Thyroid gland (tissue), 4 donors: ENCODE data around the gene LHPP. TPM values are rescaled to one million over a fixed set of nuclear protein-coding genes. Genes with fewer than 3 reads are reported as not detected.
A peak's percentile ranks its signal among the peaks of the same experiment; 100 is the strongest.

ENCODE experiments used
- DNase-seq, 2 donors: peaks; one replicate each; pipeline ENCODE4 v3.0.0-alpha.2; 2019
- H3K27ac ChIP-seq, 3 donors: fragments of 200-600 bp; sonication (generic); 1 replicate in 2 of 3; 2 replicates in 1 of 3; pipeline ENCODE4 v1.5.1; 2016 to 2019; ENCODE audit warnings: mild to moderate bottlenecking in 1 of 3, moderate library complexity in 1 of 3
- H3K27me3 ChIP-seq: fragments of 200-600 bp; sonication (generic); one replicate; pipeline ENCODE4 v1.5.1; 2019
- H3K36me3 ChIP-seq, 2 donors: fragments of 200-600 bp; sonication (generic); one replicate each; pipeline ENCODE4 v1.5.1; 2016 to 2019
- H3K4me1 ChIP-seq, 2 donors: fragments of 200-600 bp; sonication (generic); one replicate each; pipeline ENCODE4 v1.5.1; 2017 to 2019
- H3K4me3 ChIP-seq, 3 donors: fragments of 200-600 bp; sonication (generic); replicated peaks in 1 of 3; 1 replicate in 2 of 3; 2 replicates in 1 of 3; pipeline ENCODE4 v1.5.1; 2016; ENCODE audit warnings: mild to moderate bottlenecking in 1 of 3
- H3K9me3 ChIP-seq: fragments of 200-600 bp; sonication (generic); one replicate; pipeline ENCODE4 v1.5.1; 2017
- CTCF ChIP-seq, 6 experiments: fragments of 200-600 bp in 3 of 6; fragments of 450-650 bp in 3 of 6; sonication (generic) in 3 of 6; IDR thresholded peaks; one replicate each; pipeline ENCODE4 v1.5.1; 2016 to 2019; ENCODE audit warnings: antibody characterized with exemption in 6 of 6, mild to moderate bottlenecking in 2 of 6, inconsistent platforms in 1 of 6, moderate library complexity in 1 of 6
- POLR2A ChIP-seq, 2 donors: fragments of 450-650 bp; IDR thresholded peaks; one replicate each; pipeline ENCODE4 v1.6.1; 2017; ENCODE audit warnings: antibody characterized with exemption in 2 of 2, mild to moderate bottlenecking in 2 of 2, moderate library complexity in 1 of 2
- WGBS, 2 donors: methylation state at CpG; one replicate each; pipeline ENCODE4 v1.1.5; 2017; 5-methylcytosine and 5-hydroxymethylcytosine counted together
- intact Hi-C: fragments of 100-400 bp; cut with DNase I; formaldehyde crosslinking; loops from one replicate; pipeline ENCODE4 v1.15.1; 2023
- total RNA-seq, 4 donors: library from RNA; depleted of rRNA; stranded (reverse); fragments of >200 nt; gene quantifications; one replicate each; pipeline ENCODE4 v1.2.3, GENCODE V29; 2016

Gene LHPP
- total RNA-seq = 10 to 100 TPM in 3 of 4 donors, 1 to 10 TPM in 1; 8.3 to 69.9 (median 48.3) TPM

- WGBS, 2 donors = 1 to 4% methylated on average over 29 to 33 of the region's 81 CpGs
- Histone ChIP-seq H3K27ac (peak within 1 kb of the TSS; percentile 63 to 87 (median 75)), H3K4me3 (peak within 1 kb of the TSS; percentile 16 to 46 (median 43)), H3K36me3 (no peaks in the 10 kb centered on the region), H3K4me1 (peaks cover 40 to 51% of the 10 kb centered on the region in 2 donors), H3K27me3 (no peaks in the 10 kb centered on the region), H3K9me3 (no peaks in the 10 kb centered on the region)
- peak; percentile 83 to 88 for DNase-seq
- intact Hi-C loops = no loop called here
- peak in 1 of 2 donors; percentile 84 for TF ChIP-seq POLR2A (IDR thresholded peaks at IDR 0.05)
- TF ChIP-seq CTCF (IDR thresholded peaks at IDR 0.05) = peak in 4 of 6 experiments; percentile 13 to 55 (median 46)
Measured at GRCh38 chr10:124461642-124462347, at the start of gene LHPP. LHPP (plus strand) TSS chr10:124461823; CDS start chr10:124461863, 40 bp downstream.

GRCh38 chr10:124414076-124414475, 47.5 kb upstream of the LHPP start:
- TF ChIP-seq POLR2A (IDR thresholded peaks at IDR 0.05) = no peak
- no peak for TF ChIP-seq CTCF (IDR thresholded peaks at IDR 0.05)
- intact Hi-C loops = no loop called here
- WGBS, 2 donors = 20 to 21% methylated on average over 4 of the region's 4 CpGs
- DNase-seq = no peak
- peak overlapping the region in 2 of 3 donors; percentile 51 to 73 for H3K27ac ChIP-seq
- H3K4me1 ChIP-seq = peaks cover 31% of the 10 kb centered on the region in 2 donors
- H3K36me3 ChIP-seq = peaks cover 0 to 3% of the 10 kb centered on the region in 2 donors
- H3K4me3 ChIP-seq = no peak overlapping the region
- no peaks in the 10 kb centered on the region for H3K27me3 ChIP-seq
- H3K9me3 ChIP-seq = no peaks in the 10 kb centered on the region

GRCh38 chr10:124415210-124415609, 46.4 kb upstream of the LHPP start:
- Histone ChIP-seq H3K27me3 (no peaks in the 10 kb centered on the region), H3K4me1 (peaks cover 34 to 35% of the 10 kb centered on the region in 2 donors), H3K36me3 (peaks cover 0 to 3% of the 10 kb centered on the region in 2 donors), H3K27ac (peak overlapping the region in 1 of 3 donors; percentile 73), H3K4me3 (no peak overlapping the region), H3K9me3 (no peaks in the 10 kb centered on the region)
- intact Hi-C loops = no loop called here
- DNase-seq = no peak
- TF ChIP-seq POLR2A (IDR thresholded peaks at IDR 0.05) (no peak), CTCF (IDR thresholded peaks at IDR 0.05) (no peak)
- 85 to 86% methylated on average over 2 of the region's 2 CpGs for WGBS, 2 donors

GRCh38 chr10:124416733-124417132, 44.9 kb upstream of the LHPP start:
- 76 to 79% methylated on average over 6 of the region's 6 CpGs for WGBS, 2 donors
- Histone ChIP-seq H3K4me1 (peaks cover 34 to 35% of the 10 kb centered on the region in 2 donors), H3K27me3 (no peaks in the 10 kb centered on the region), H3K36me3 (no peaks in the 10 kb centered on the region), H3K9me3 (no peaks in the 10 kb centered on the region), H3K27ac (no peak overlapping the region), H3K4me3 (no peak overlapping the region)
- DNase-seq = no peak
- TF ChIP-seq CTCF (IDR thresholded peaks at IDR 0.05) = no peak
- no peak for TF ChIP-seq POLR2A (IDR thresholded peaks at IDR 0.05)
- intact Hi-C loops = no loop called here
